AG04449 (cell line): ENCODE measurements around the gene FRMD6.

Experiments used
- CTCF ChIA-PET: fragments of 350-600 bp; formaldehyde crosslinking; extraction: SDS; loops from one replicate; lab custom pipeline; 2021; ENCODE audit warnings: antibody characterized with exemption; lab: Yijun Ruan, JAX
- POLR2A ChIA-PET: fragments of 400-600, 350-600 bp; formaldehyde crosslinking; extraction: SDS; loops from one replicate; lab custom pipeline; 2020; ENCODE audit warnings: antibody characterized with exemption, inconsistent platforms; lab: Yijun Ruan, JAX
- DNase-seq: peaks from one replicate; pipeline ENCODE4 v3.0.0-alpha.2; 2010; ENCODE audit warnings: low read depth, low spot score
- H3K4me3 ChIP-seq: 2 replicates; pipeline ENCODE4 v1.5.1; 2011; ENCODE audit warnings: low read depth, mild to moderate bottlenecking, control low read depth, low read length
- TF ChIP-seq, protein P1 (sequence below): IDR thresholded peaks from one replicate; pipeline ENCODE4 v1.5.1; 2011; ENCODE audit warnings: mild to moderate bottlenecking, moderate library complexity, low read length, control low read depth, inconsistent platforms; ENCODE audit not compliant: insufficient read depth; ENCODE audit errors: missing control alignments

The FRMD6 gene

DNA sequence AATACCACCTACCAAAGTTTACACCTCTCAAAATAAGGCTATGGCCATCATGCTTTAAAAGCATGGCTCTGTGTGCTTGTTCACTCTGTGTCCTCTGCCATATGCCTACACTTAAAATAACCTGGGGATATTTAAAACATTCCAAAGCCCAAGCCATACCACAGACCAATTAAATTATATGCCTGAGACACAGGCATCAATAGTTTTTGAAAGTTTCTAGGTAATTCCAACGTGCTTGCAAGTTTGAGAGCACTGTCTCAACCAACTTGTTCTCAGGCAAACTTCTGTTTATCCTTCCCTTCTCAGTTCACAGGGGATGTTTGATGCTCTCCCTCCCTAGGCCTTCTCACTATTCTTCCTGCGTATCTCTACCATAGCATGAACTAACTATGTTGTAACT lies 3.4 kb upstream of the FRMD6 start:
- TF ChIP-seq, protein P1, sequence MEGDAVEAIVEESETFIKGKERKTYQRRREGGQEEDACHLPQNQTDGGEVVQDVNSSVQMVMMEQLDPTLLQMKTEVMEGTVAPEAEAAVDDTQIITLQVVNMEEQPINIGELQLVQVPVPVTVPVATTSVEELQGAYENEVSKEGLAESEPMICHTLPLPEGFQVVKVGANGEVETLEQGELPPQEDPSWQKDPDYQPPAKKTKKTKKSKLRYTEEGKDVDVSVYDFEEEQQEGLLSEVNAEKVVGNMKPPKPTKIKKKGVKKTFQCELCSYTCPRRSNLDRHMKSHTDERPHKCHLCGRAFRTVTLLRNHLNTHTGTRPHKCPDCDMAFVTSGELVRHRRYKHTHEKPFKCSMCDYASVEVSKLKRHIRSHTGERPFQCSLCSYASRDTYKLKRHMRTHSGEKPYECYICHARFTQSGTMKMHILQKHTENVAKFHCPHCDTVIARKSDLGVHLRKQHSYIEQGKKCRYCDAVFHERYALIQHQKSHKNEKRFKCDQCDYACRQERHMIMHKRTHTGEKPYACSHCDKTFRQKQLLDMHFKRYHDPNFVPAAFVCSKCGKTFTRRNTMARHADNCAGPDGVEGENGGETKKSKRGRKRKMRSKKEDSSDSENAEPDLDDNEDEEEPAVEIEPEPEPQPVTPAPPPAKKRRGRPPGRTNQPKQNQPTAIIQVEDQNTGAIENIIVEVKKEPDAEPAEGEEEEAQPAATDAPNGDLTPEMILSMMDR: no peak
- H3K4me3 ChIP-seq: peak overlapping the region; percentile 25
- DNase-seq: no peak
- CTCF ChIA-PET: no interaction called here
- POLR2A ChIA-PET: no interaction called here

DNA sequence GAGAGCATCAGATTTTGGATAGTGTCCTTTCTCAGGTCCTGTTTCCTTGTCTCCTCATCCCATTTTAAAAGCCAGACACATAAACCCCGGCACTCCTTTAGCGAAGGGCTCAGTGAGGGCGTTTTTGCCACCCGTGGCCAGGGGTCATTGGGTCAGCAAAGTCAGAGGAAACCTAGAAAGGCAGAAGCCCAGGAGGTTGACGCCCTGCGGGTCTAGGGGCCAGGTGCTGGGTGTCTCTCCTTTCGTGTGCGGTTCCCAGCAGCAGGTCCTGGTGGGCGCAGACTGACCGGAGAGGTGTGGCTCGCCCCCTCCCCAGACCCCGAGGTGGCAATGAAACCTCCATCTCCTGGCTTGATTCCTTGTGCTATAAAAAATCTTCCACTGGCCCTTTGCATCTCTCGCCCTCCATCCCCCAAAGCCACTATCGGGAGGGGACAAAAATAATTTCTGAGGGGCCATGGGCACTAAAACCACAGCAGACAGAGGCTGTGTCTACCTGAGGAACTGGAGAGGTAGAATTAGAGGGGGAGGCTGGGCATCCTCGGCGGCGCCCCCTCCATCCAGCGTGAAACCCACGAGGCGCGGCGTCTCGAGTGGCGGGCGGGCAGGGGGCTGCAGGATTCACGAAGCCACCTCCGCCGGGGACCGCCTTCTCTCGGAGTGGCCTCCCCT lies 858 bp upstream of the FRMD6 start:
- H3K4me3 ChIP-seq: peak overlapping the region; percentile 81
- TF ChIP-seq, protein P1: no peak

DNA sequence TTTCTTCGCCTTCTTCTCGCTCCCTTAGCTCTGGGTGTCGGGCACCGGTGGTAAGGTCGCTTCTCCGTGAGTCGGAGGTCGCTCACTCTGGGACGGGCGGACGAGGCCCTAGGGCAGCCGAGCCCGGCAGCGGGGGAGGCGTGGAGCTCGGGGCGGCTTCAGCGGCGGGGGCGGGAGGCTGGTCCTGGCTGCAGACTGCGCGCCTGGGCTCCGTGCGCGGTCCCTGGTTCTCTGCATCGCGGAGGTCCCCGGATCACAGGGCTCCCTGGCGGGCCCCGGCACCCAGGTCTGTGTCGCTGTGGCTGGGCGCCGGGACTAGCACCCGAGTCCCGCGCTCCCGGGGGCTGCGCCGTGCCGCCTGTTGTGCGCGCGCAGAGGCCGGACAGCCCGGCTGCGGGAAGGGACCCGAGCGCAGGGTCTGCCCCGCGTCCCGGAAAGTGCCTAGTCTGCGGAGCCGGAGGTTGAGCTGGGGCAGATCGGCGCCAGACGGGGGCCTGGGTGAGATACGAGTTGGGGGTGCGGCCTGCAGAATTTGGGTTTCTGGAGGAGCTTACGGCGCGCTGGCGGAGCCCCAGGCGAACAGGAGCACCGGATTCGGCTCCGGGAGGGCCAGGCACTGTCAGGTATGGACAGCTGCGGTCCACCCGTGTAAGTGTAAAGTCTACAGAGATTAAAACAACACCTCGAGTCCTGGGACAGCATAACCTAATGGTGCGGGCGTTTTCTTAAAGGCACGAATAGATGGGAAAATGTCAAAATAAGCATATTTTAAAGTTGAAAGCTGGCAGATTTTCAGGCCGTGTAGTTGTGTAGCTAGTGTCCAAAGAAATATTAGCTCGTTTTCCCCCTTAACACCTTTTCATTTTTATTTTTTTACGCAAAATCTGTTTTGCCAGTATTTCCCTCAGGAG lies 713 bp downstream of the FRMD6 start:
- POLR2A ChIA-PET: interaction anchor here (0.6 to 3.2 kb wide), 31 partner anchors 9 to 397 kb away, joined by 3 to 14 read pairs (median 5); no protein-coding TSS in a partner anchor
- H3K4me3 ChIP-seq: peak overlapping the region; percentile 83
- DNase-seq: no peak
- CTCF ChIA-PET: interaction anchor here (0.6 to 3.7 kb wide), 38 partner anchors 11 to 377 kb away, joined by 3 to 28 read pairs (median 4); no protein-coding TSS in a partner anchor
- TF ChIP-seq, protein P1: no peak

More for the DNA sequence above, 858 bp upstream of the FRMD6 start:
- POLR2A ChIA-PET: interaction anchor here (0.6 to 3.2 kb wide), 13 partner anchors 12 to 367 kb away, joined by 3 to 14 read pairs (median 6); no protein-coding TSS in a partner anchor
- CTCF ChIA-PET: interaction anchor here (1.1 to 3.7 kb wide), 7 partner anchors 12 to 367 kb away, joined by 4 to 23 read pairs (median 7); no protein-coding TSS in a partner anchor
- DNase-seq: no peak

GRCh38 chr14:51653079-51653774 lies 1.5 kb downstream of the FRMD6 start:
- POLR2A ChIA-PET: interaction anchor here (0.6 to 3.2 kb wide), 20 partner anchors 10 to 398 kb away, joined by 3 to 14 read pairs (median 5); no protein-coding TSS in a partner anchor
- no peak for DNase-seq
- H3K4me3 ChIP-seq: peak overlapping the region; percentile 83

GRCh38 chr14:51653775-51654532 lies 2.2 kb downstream of the FRMD6 start:
- ChIA-PET CTCF (interaction anchor here (0.7 to 3.7 kb wide), 11 partner anchors 8 to 371 kb away, joined by 3 to 28 read pairs (median 5); no protein-coding TSS in a partner anchor), POLR2A (interaction anchor here (0.6 to 3.2 kb wide), 7 partner anchors 15 to 108 kb away, joined by 3 to 14 read pairs (median 5); no protein-coding TSS in a partner anchor)
- TF ChIP-seq, protein P1: no peak
- peak overlapping the region; percentile 83 for H3K4me3 ChIP-seq
- DNase-seq: no peak

More at GRCh38 chr14:51653079-51653774, 1.5 kb downstream of the FRMD6 start:
- CTCF ChIA-PET: interaction anchor here (0.9 to 3.7 kb wide), 30 partner anchors 10 to 370 kb away, joined by 3 to 28 read pairs (median 4); no protein-coding TSS in a partner anchor
- TF ChIP-seq, protein P1: no peak
